GM23338 (cell line): ENCODE measurements around the gene TEX14. TPM values are rescaled to one million over a fixed set of nuclear protein-coding genes. Genes with fewer than 3 reads are reported as not detected.

Source experiments
- ATAC-seq: fragments of 200-7000 bp; cut with Tn5 transposase; 3 replicates; pipeline ENCODE4 v1.9.1; 2020
- DNase-seq: peaks from one replicate; pipeline ENCODE4 v3.0.0-alpha.2; 2015; ENCODE audit warnings: low spot score
- H2AFZ ChIP-seq: fragments of 200-600 bp; sonication (generic); 2 replicates; pipeline ENCODE4 v1.8.0; 2016; ENCODE audit warnings: antibody characterized with exemption, mild to moderate bottlenecking, moderate library complexity
- H3F3A ChIP-seq: fragments of 200-600 bp; sonication (generic); replicated peaks from 2 replicates; pipeline ENCODE4 v1.8.0; 2017; ENCODE audit warnings: antibody characterized with exemption, mixed run types, low read depth
- H3K27ac ChIP-seq: fragments of 200-600 bp; sonication (generic); 2 replicates; pipeline ENCODE4 v1.6.1; 2016; ENCODE audit warnings: low read depth
- H3K27me3 ChIP-seq: fragments of 200-600 bp; sonication (generic); 2 replicates; pipeline ENCODE4 v1.8.0; 2016; ENCODE audit warnings: mild to moderate bottlenecking, mixed run types, moderate library complexity; ENCODE audit not compliant: insufficient read depth
- H3K36me3 ChIP-seq: fragments of 200-600 bp; sonication (generic); 2 replicates; pipeline ENCODE4 v1.8.0; 2016; ENCODE audit warnings: mild to moderate bottlenecking; ENCODE audit not compliant: insufficient read depth
- H3K4me1 ChIP-seq: fragments of 200-600 bp; sonication (generic); 2 replicates; pipeline ENCODE4 v1.8.0; 2016; ENCODE audit warnings: mild to moderate bottlenecking, moderate library complexity; ENCODE audit not compliant: insufficient read depth
- H3K4me2 ChIP-seq: fragments of 200-600 bp; sonication (generic); 2 replicates; pipeline ENCODE4 v1.7.1; 2017; ENCODE audit warnings: mixed run types
- H3K4me3 ChIP-seq: fragments of 200-600 bp; sonication (generic); 2 replicates; pipeline ENCODE4 v1.6.1; 2016; ENCODE audit warnings: mixed run types
- H3K79me2 ChIP-seq: fragments of 200-600 bp; sonication (generic); replicated peaks from 2 replicates; pipeline ENCODE4 v1.8.0; 2017; ENCODE audit warnings: mild to moderate bottlenecking; ENCODE audit not compliant: insufficient read depth
- H3K9me2 ChIP-seq: fragments of 200-600 bp; sonication (generic); 2 replicates; pipeline ENCODE4 v1.8.0; 2017; ENCODE audit not compliant: insufficient read depth
- H4K20me1 ChIP-seq: fragments of 200-600 bp; sonication (generic); replicated peaks from 2 replicates; pipeline ENCODE4 v1.8.0; 2017; ENCODE audit warnings: mild to moderate bottlenecking; ENCODE audit not compliant: insufficient read depth
- H3K27ac Mint-ChIP-seq: 2 replicates; pipeline ENCODE4 v1.8.0; 2020; ENCODE audit warnings: inconsistent platforms, mild to moderate bottlenecking, moderate library complexity, mixed read lengths
- H3K27me3 Mint-ChIP-seq: 3 replicates; pipeline ENCODE4 v1.8.0; 2022; ENCODE audit warnings: low read depth, mild to moderate bottlenecking, moderate library complexity, mixed read lengths, inconsistent platforms; ENCODE audit not compliant: insufficient read depth, poor library complexity
- H3K36me3 Mint-ChIP-seq: 3 replicates; pipeline ENCODE4 v1.8.0; 2021; ENCODE audit warnings: low read depth, mild to moderate bottlenecking, inconsistent platforms, moderate library complexity, mixed read lengths
- H3K4me1 Mint-ChIP-seq: 3 replicates; pipeline ENCODE4 v1.8.0; 2020; ENCODE audit warnings: mild to moderate bottlenecking, inconsistent platforms, mixed read lengths
- H3K4me3 Mint-ChIP-seq: 3 replicates; pipeline ENCODE4 v1.8.0; 2021; ENCODE audit warnings: moderate library complexity, mild to moderate bottlenecking, inconsistent platforms, mixed read lengths
- H3K9me3 Mint-ChIP-seq: 3 replicates; pipeline ENCODE4 v1.8.0; 2020; ENCODE audit warnings: moderate library complexity, mild to moderate bottlenecking, inconsistent platforms, mixed read lengths
- CREB1 ChIP-seq: fragments of 250-450 bp; sonication (Bioruptor Pico); IDR thresholded peaks from 2 replicates; pipeline ENCODE4 v1.5.0; 2020; ENCODE audit warnings: low read depth, mild to moderate bottlenecking, moderate library complexity
- CTCF ChIP-seq, 2 experiments: fragments of 200-600 bp in 1 of 2; sonication (generic) in 1 of 2; conservative IDR thresholded peaks; 2 replicates each; pipeline versions ENCODE4 v1.5.1 to v1.6.1; 2016 to 2017; ENCODE audit warnings: antibody characterized with exemption in 2 of 2, low read depth in 2 of 2, mild to moderate bottlenecking in 2 of 2, moderate library complexity in 1 of 2
- ETS1 ChIP-seq: IDR thresholded peaks from 2 replicates; pipeline ENCODE4 v1.6.1; 2016; ENCODE audit warnings: antibody characterized with exemption
- EZH2 ChIP-seq: fragments of 200-600 bp; sonication (generic); IDR thresholded peaks from one replicate; pipeline ENCODE4 v1.8.0; 2017; ENCODE audit warnings: antibody characterized with exemption, mild to moderate bottlenecking, low read depth; ENCODE audit not compliant: unreplicated experiment
- EZH2phosphoT487 ChIP-seq: fragments of 200-600 bp; sonication (generic); IDR thresholded peaks from one replicate; pipeline ENCODE4 v1.8.1; 2018; ENCODE audit warnings: antibody characterized with exemption; ENCODE audit not compliant: unreplicated experiment
- JUNB ChIP-seq: IDR thresholded peaks from one replicate; pipeline ENCODE4 v1.6.1; 2016; ENCODE audit warnings: antibody characterized with exemption; ENCODE audit not compliant: unreplicated experiment
- NANOG ChIP-seq: IDR thresholded peaks from 2 replicates; pipeline ENCODE4 v1.6.1; 2016; ENCODE audit warnings: antibody characterized with exemption, borderline replicate concordance
- POLR2AphosphoS5 ChIP-seq: IDR thresholded peaks from 2 replicates; pipeline ENCODE4 v1.6.1; 2016; ENCODE audit warnings: antibody characterized with exemption, low read depth
- REST ChIP-seq: IDR thresholded peaks from one replicate; pipeline ENCODE4 v1.6.1; 2018; ENCODE audit warnings: antibody characterized with exemption; ENCODE audit not compliant: unreplicated experiment
- STAT1 ChIP-seq: IDR thresholded peaks from one replicate; pipeline ENCODE4 v1.6.1; 2016; ENCODE audit warnings: antibody characterized with exemption; ENCODE audit not compliant: unreplicated experiment
- ZNF114 ChIP-seq: fragments of 250-450 bp; sonication (Bioruptor Pico); IDR thresholded peaks from 2 replicates; pipeline ENCODE4 v1.5.0; 2020; ENCODE audit warnings: mild to moderate bottlenecking, moderate library complexity
- ZNF331 ChIP-seq: fragments of 250-450 bp; sonication (Bioruptor Pico); IDR thresholded peaks from 2 replicates; pipeline ENCODE4 v1.5.0; 2020; ENCODE audit warnings: low read depth, mild to moderate bottlenecking, moderate library complexity
- ZNF462 ChIP-seq: fragments of 250-450 bp; sonication (Bioruptor Pico); IDR thresholded peaks from 2 replicates; pipeline ENCODE4 v1.5.0; 2020; ENCODE audit warnings: mild to moderate bottlenecking, moderate library complexity
- polyA plus RNA-seq: library from polyadenylated mRNA; unstranded; fragments of >200 nt; fragmentation: Nextera tagmentation; extraction: Ambion mirVana; gene quantifications from 2 replicates; pipeline ENCODE4 v1.2.1, GENCODE V29; 2016
- total RNA-seq: library from RNA; depleted of rRNA; stranded (reverse); fragments of >200 nt; shearing (Covaris generic); gene quantifications from 2 replicates; pipeline ENCODE4 v1.2.3, GENCODE V29; 2014

Gene TEX14
- total and polyA plus RNA-seq, 2 experiments from 2014 or later: 0.80 to 2.6 TPM

- H3K27ac Mint-ChIP-seq: no peak overlapping the region
- H3K4me1 Mint-ChIP-seq: peaks cover 30% of the 10 kb centered on the region
- no peak overlapping the region for H3K4me3 Mint-ChIP-seq
- H3K27ac ChIP-seq: no peak overlapping the region
- no peak overlapping the region for H3K4me3 ChIP-seq
- no peaks in the 10 kb centered on the region for H3K36me3 Mint-ChIP-seq
- no peaks in the 10 kb centered on the region for H3K9me2 ChIP-seq
- peaks cover 12% of the 10 kb centered on the region for H3K4me1 ChIP-seq
- H4K20me1 ChIP-seq: no peaks in the 10 kb centered on the region
- H3K27me3 ChIP-seq: 0 out of 2 replicates have a peak, but pooled peaks cover 9% of the 10 kb centered on the region
- no peaks in the 10 kb centered on the region for H3K9me3 Mint-ChIP-seq
- H3K36me3 ChIP-seq: no peaks in the 10 kb centered on the region
- H3K27me3 Mint-ChIP-seq: peaks cover 15% of the 10 kb centered on the region
- no peaks in the 10 kb centered on the region for H3F3A ChIP-seq
- H2AFZ ChIP-seq: no peak overlapping the region
- TF ChIP-seq POLR2AphosphoS5 (no peak), EZH2 (no peak), EZH2phosphoT487 (no peak), ETS1 (no peak), JUNB (no peak), ZNF114 (CRISPR knock-in tag) (no peak), CREB1 (CRISPR knock-in tag) (no peak), STAT1 (no peak), REST (no peak), NANOG (no peak), ZNF462 (CRISPR knock-in tag) (no peak), ZNF331 (CRISPR knock-in tag) (no peak), CTCF (conservative IDR thresholded peaks at IDR 0.05; ENCODE audit: low read depth in 2 of 2) (no peak)
- ATAC-seq: no peak
- no peak overlapping the region for H3K4me2 ChIP-seq
- no peak for DNase-seq
- H3K79me2 ChIP-seq: no peaks in the 10 kb centered on the region
Measured at GRCh38 chr17:58535431-58535830, 156.4 kb downstream of the TEX14 start.
